Urinary bladder (tissue), 4 donors: Measurements from ENCODE around the gene TCTA. TPM values are rescaled to one million over a fixed set of nuclear protein-coding genes. Genes with fewer than 3 reads are reported as not detected.

Source experiments
- DNase-seq: peaks from one replicate; pipeline ENCODE4 v3.0.0-alpha.2; 2015; ENCODE audit errors: extremely low spot score
- H3K27ac ChIP-seq: one replicate; pipeline ENCODE4 v1.5.1; 2013; ENCODE audit warnings: low read depth, mild to moderate bottlenecking, moderate library complexity
- H3K36me3 ChIP-seq: one replicate; pipeline ENCODE4 v1.6.1; 2013; ENCODE audit warnings: mild to moderate bottlenecking, moderate library complexity; ENCODE audit not compliant: insufficient read depth
- H3K4me1 ChIP-seq: one replicate; pipeline ENCODE4 v1.6.1; 2013; ENCODE audit warnings: mild to moderate bottlenecking, moderate library complexity; ENCODE audit not compliant: insufficient read depth
- H3K4me3 ChIP-seq: one replicate; pipeline ENCODE4 v1.5.1; 2013; ENCODE audit warnings: low read depth, low read length
- WGBS: extraction: QIAGEN DNeasy Blood & Tissue Kit; methylation state at CpG from one replicate; pipeline ENCODE4 v1.1.7; 2013; 5-methylcytosine and 5-hydroxymethylcytosine counted together
- polyA plus RNA-seq: library from polyadenylated mRNA; stranded (reverse); fragments of 200-250 nt; gene quantifications from one replicate; pipeline ENCODE4 v1.2.3, GENCODE V29; 2013
- total RNA-seq: library from RNA; depleted of rRNA; stranded (reverse); fragments of >200 nt; gene quantifications from one replicate; pipeline ENCODE4 v1.2.3, GENCODE V29; 2014
- donor health status: healthy with polysubstance abuse.
- donor health status: healthy.

Gene TCTA
- total and polyA plus RNA-seq, 2 donors, result 11.1 to 38.4 TPM

- H3K36me3 ChIP-seq, result no peaks in the 10 kb centered on the region
- no peak overlapping the region for H3K4me3 ChIP-seq
- no peak for DNase-seq
- no peak overlapping the region for H3K27ac ChIP-seq
- H3K4me1 ChIP-seq, result no peaks in the 10 kb centered on the region
- WGBS, result 91% methylated on average over 3 of the region's 3 CpGs
These were observed 44.2 kb downstream of the TCTA start for GRCh38 chr3:49456466-49456865.

GRCh38 chr3:49460188-49460890 lies 48.1 kb downstream of the TCTA start:
- Histone ChIP-seq H3K36me3 (no peaks in the 10 kb centered on the region), H3K4me1 (no peaks in the 10 kb centered on the region), H3K27ac (no peak overlapping the region), H3K4me3 (no peak overlapping the region)
- WGBS, result 94% methylated on average over 2 of the region's 2 CpGs
- no peak for DNase-seq

- Histone ChIP-seq H3K27ac (no peak overlapping the region), H3K4me3 (no peak overlapping the region), H3K36me3 (no peaks in the 10 kb centered on the region), H3K4me1 (no peaks in the 10 kb centered on the region)
- no peak for DNase-seq
- WGBS, result 89% methylated on average over 4 of the region's 4 CpGs
These were observed 48.7 kb downstream of the TCTA start for GRCh38 chr3:49460956-49461355.

- 32% methylated on average over 1 of the region's 1 CpG for WGBS
- DNase-seq, result no peak
- Histone ChIP-seq H3K27ac (no peak overlapping the region), H3K4me3 (no peak overlapping the region), H3K4me1 (no peaks in the 10 kb centered on the region), H3K36me3 (no peaks in the 10 kb centered on the region)
These were observed 49.4 kb downstream of the TCTA start for GRCh38 chr3:49461443-49462171.

- no peak overlapping the region for H3K4me3 ChIP-seq
- H3K27ac ChIP-seq, result no peak overlapping the region
- DNase-seq, result no peak
- WGBS, result 73% methylated on average over 3 of the region's 3 CpGs
- H3K36me3 ChIP-seq, result no peaks in the 10 kb centered on the region
- no peaks in the 10 kb centered on the region for H3K4me1 ChIP-seq
These were observed 50.0 kb downstream of the TCTA start for GRCh38 chr3:49462222-49462621.

GRCh38 chr3:49465270-49466034 lies 53.2 kb downstream of the TCTA start:
- Histone ChIP-seq H3K4me1 (no peaks in the 10 kb centered on the region), H3K36me3 (no peaks in the 10 kb centered on the region), H3K27ac (no peak overlapping the region), H3K4me3 (no peak overlapping the region)
- no peak for DNase-seq
- WGBS, result 90% methylated on average over 18 of the region's 18 CpGs

Other genes starting within 250 kb of the TCTA start
- gene CCDC71, start 246.1 kb upstream of the TCTA start, total RNA-seq, result 10.3 TPM
- 25.6 TPM for gene CCDC71, start 246.1 kb upstream of the TCTA start, polyA plus RNA-seq
- gene KLHDC8B, start 240.8 kb upstream of the TCTA start, total RNA-seq, result 27.3 TPM
- 80.8 TPM for gene KLHDC8B, start 240.8 kb upstream of the TCTA start, polyA plus RNA-seq
- gene C3orf62, start 135.2 kb upstream of the TCTA start, total RNA-seq, result 6.0 TPM
- gene C3orf62, start 135.2 kb upstream of the TCTA start, polyA plus RNA-seq, result 3.0 TPM
- gene USP4, start 72.4 kb upstream of the TCTA start, total RNA-seq, result 23.7 TPM
- 34.2 TPM for gene USP4, start 72.4 kb upstream of the TCTA start, polyA plus RNA-seq
- gene GPX1, start 54.1 kb upstream of the TCTA start, total RNA-seq, result 49.2 TPM
- gene GPX1, start 54.1 kb upstream of the TCTA start, polyA plus RNA-seq, result 411 TPM
- gene RHOA, start 447 bp upstream of the TCTA start, total RNA-seq, result 308 TPM
- gene RHOA, start 447 bp upstream of the TCTA start, polyA plus RNA-seq, result 451 TPM
- 6.7 TPM for gene AMT, start 10.1 kb downstream of the TCTA start, total RNA-seq
- 9.7 TPM for gene AMT, start 10.1 kb downstream of the TCTA start, polyA plus RNA-seq
- 6.3 TPM for gene NICN1, start 16.9 kb downstream of the TCTA start, total RNA-seq
- gene NICN1, start 16.9 kb downstream of the TCTA start, polyA plus RNA-seq, result 13.7 TPM
- gene DAG1, start 57.8 kb downstream of the TCTA start, total RNA-seq, result 34.1 TPM
- gene DAG1, start 57.8 kb downstream of the TCTA start, polyA plus RNA-seq, result 58.7 TPM
- gene BSN, start 142.1 kb downstream of the TCTA start, total RNA-seq, result 0.48 TPM
- 0.39 TPM for gene BSN, start 142.1 kb downstream of the TCTA start, polyA plus RNA-seq